Endothelial cell (in vitro differentiated cells): ENCODE results near the gene MAPKAP1. TPM values are rescaled to one million over a fixed set of nuclear protein-coding genes. Genes with fewer than 3 reads are reported as not detected.
A peak's percentile ranks its signal among the peaks of the same experiment; 100 is the strongest.

ENCODE experiments used
- DNase-seq: peaks from one replicate; pipeline ENCODE4 v3.0.0; 2021; ENCODE audit warnings: low spot score
- H3K27ac Mint-ChIP-seq: one replicate; pipeline ENCODE4 v1.8.0; 2021; ENCODE audit warnings: mixed read lengths, inconsistent platforms; ENCODE audit not compliant: unreplicated experiment
- H3K27me3 Mint-ChIP-seq: one replicate; pipeline ENCODE4 v1.8.0; 2021; ENCODE audit warnings: mild to moderate bottlenecking, moderate library complexity, mixed read lengths, inconsistent platforms; ENCODE audit not compliant: unreplicated experiment
- H3K36me3 Mint-ChIP-seq: one replicate; pipeline ENCODE4 v1.8.0; 2021; ENCODE audit warnings: mild to moderate bottlenecking, low read depth, mixed read lengths, inconsistent platforms; ENCODE audit not compliant: unreplicated experiment
- H3K4me1 Mint-ChIP-seq: one replicate; pipeline ENCODE4 v1.8.0; 2021; ENCODE audit warnings: mild to moderate bottlenecking, mixed read lengths, inconsistent platforms; ENCODE audit not compliant: unreplicated experiment
- H3K4me3 Mint-ChIP-seq: one replicate; pipeline ENCODE4 v1.8.0; 2021; ENCODE audit warnings: mild to moderate bottlenecking, mixed read lengths, inconsistent platforms; ENCODE audit not compliant: unreplicated experiment
- H3K9me3 Mint-ChIP-seq: one replicate; pipeline ENCODE4 v1.8.0; 2021; ENCODE audit warnings: mixed read lengths, inconsistent platforms; ENCODE audit not compliant: unreplicated experiment
- CTCF ChIP-seq: fragments of 200-600 bp; sonication (generic); IDR thresholded peaks from one replicate; pipeline ENCODE4 v1.5.0; 2021; ENCODE audit warnings: antibody characterized with exemption; ENCODE audit not compliant: unreplicated experiment
- total RNA-seq: library from RNA; stranded (reverse); fragmentation: NEBNext Ultra II Directional; extraction: Animal tissue kit (Norgen Biotek cat#: 25700); gene quantifications from one replicate; pipeline ENCODE4 v1.2.1, GENCODE V29; 2021; ENCODE audit not compliant: unreplicated experiment

MAPKAP1 gene
- total RNA-seq, 1 donor from 2014 or later: 74.6 TPM

DNA sequence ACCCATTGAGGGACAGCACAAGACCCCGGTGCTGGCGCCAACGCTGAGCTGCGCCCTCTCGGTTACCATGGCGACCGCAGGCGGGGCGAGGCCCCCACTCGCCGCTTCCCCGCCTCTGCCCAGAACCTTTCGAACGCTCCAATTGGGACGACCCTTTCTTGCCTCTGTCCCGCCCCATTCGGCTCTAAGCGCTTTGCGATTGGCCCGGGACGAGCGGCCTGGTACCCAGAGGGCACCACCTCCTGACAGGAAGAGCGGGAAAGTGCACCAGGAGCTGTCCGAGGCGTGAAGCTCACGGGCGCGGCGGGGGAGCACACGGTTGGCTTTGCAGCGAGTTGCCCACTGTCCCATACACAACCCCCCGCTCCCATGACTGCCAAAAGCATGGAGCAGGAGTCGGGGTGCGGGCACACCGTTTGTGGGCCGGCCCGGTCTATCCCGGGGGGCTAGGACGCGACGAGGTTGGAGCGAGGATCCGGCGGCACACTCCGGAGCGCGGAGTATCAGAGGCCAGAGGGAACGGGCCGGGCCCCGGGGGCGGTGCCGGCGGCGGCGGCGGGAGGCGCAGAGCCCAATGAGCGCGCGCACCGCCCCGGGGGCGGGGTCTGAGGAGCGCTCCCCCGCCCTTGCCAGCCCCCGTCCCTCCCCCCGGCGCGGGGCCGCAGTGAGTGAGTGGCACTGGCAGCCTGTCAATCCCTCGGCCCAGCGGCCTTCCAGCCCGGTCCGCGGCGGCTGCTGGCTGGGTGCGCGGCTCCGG, 39.2 kb upstream of the MAPKAP1 start:
- H3K9me3 Mint-ChIP-seq: no peaks in the 10 kb centered on the region
- H3K36me3 Mint-ChIP-seq: no peaks in the 10 kb centered on the region
- H3K4me3 Mint-ChIP-seq: peak overlapping the region; percentile 94
- peaks cover 8% of the 10 kb centered on the region for H3K4me1 Mint-ChIP-seq
- H3K27me3 Mint-ChIP-seq: peaks cover 4% of the 10 kb centered on the region
- no peak overlapping the region for H3K27ac Mint-ChIP-seq
- no peak for TF ChIP-seq CTCF
- peak; percentile 93 for DNase-seq

DNA sequence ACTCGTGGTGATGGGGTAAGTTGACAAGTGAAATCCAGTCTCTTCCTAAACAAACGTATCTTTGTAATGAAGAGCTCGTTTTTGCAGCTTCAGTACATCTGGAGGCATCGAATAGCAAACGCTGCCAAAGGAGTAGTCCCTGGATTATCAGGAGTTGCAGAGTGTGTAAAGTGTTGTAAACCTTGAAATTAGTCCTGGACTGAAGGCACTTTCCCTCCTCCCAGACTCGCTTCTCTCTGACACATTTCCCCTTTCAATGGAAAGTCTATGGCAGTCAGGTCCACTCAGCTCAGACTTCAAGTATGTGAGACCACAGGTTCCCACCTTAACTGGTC, 38.6 kb upstream of the MAPKAP1 start:
- H3K27ac Mint-ChIP-seq: no peak overlapping the region
- H3K36me3 Mint-ChIP-seq: no peaks in the 10 kb centered on the region
- H3K4me1 Mint-ChIP-seq: peaks cover 6% of the 10 kb centered on the region
- no peak for TF ChIP-seq CTCF
- H3K9me3 Mint-ChIP-seq: no peaks in the 10 kb centered on the region
- no peak for DNase-seq
- peak overlapping the region; percentile 94 for H3K4me3 Mint-ChIP-seq
- peaks cover 4% of the 10 kb centered on the region for H3K27me3 Mint-ChIP-seq

DNA sequence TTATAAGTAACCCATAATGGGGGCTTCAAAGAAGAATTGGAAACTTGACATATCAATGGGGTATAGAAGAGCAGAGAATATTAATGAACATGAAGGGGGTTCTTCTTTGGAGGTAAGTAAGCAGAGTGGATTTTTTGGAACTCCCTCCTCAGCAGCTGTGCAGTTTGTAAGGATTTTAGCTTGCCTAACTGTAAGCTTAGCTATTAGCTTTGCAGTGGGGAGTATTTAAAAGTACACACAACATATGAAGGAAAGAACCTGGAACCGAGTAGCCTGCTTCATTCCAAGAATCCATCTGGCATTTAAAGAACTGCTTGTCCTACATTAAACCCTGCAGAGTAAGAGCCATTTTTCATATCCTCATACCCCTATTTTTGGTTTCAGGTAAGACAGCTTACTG, 38.0 kb upstream of the MAPKAP1 start:
- Mint-ChIP-seq H3K27ac (peak overlapping the region; percentile 20), H3K36me3 (no peaks in the 10 kb centered on the region), H3K27me3 (peaks cover 4% of the 10 kb centered on the region), H3K4me3 (peak overlapping the region; percentile 94), H3K9me3 (no peaks in the 10 kb centered on the region), H3K4me1 (peaks cover 4% of the 10 kb centered on the region)
- DNase-seq: no peak
- TF ChIP-seq CTCF: no peak

GRCh38 chr9:125744616-125745015, 37.6 kb upstream of the MAPKAP1 start:
- Mint-ChIP-seq H3K27me3 (peaks cover 4% of the 10 kb centered on the region), H3K36me3 (peaks cover 2% of the 10 kb centered on the region), H3K4me1 (peaks cover 3% of the 10 kb centered on the region), H3K4me3 (peak overlapping the region; percentile 19), H3K27ac (peak overlapping the region; percentile 20), H3K9me3 (no peaks in the 10 kb centered on the region)
- no peak for DNase-seq
- no peak for TF ChIP-seq CTCF

- peaks cover 4% of the 10 kb centered on the region for H3K27me3 Mint-ChIP-seq
- H3K4me1 Mint-ChIP-seq: no peaks in the 10 kb centered on the region
- no peak for DNase-seq
- peaks cover 3% of the 10 kb centered on the region for H3K36me3 Mint-ChIP-seq
- H3K27ac Mint-ChIP-seq: no peak overlapping the region
- no peaks in the 10 kb centered on the region for H3K9me3 Mint-ChIP-seq
- no peak for TF ChIP-seq CTCF
- no peak overlapping the region for H3K4me3 Mint-ChIP-seq
Observed at GRCh38 chr9:125743682-125744428, 36.8 kb upstream of the MAPKAP1 start.
